Right lung (tissue), 5 donors: ENCODE data around the gene SMG1. TPM values are rescaled to one million over a fixed set of nuclear protein-coding genes. Genes with fewer than 3 reads are reported as not detected.
"Not testable (repeated sequence)": the region's sequence is repeated elsewhere in the genome, so short reads cannot be mapped to it uniquely, and the experiment has no call there.

ENCODE experiments used
- DNase-seq, 2 donors: peaks; one replicate each; pipeline ENCODE4 v3.0.0-alpha.2; 2013
- polyA plus RNA-seq, 5 donors: library from polyadenylated mRNA; unstranded; fragments of 120-200 nt; gene quantifications; one replicate each; pipeline versions ENCODE4 v1.2.1 to v1.2.3, GENCODE V29; 2013; ENCODE audit warnings: inconsistent platforms in 1 of 5, low replicate concordance in 1 of 5; ENCODE audit not compliant: insufficient read length in 5 of 5, insufficient read depth in 1 of 5

The SMG1 gene
- polyA plus RNA-seq, 5 donors = 38.0 to 74.9 (median 73.6) TPM

- DNase-seq = not testable (repeated sequence)
Observed at GRCh38 chr16:18767217-18767616, 159.0 kb downstream of the SMG1 start.

DNA sequence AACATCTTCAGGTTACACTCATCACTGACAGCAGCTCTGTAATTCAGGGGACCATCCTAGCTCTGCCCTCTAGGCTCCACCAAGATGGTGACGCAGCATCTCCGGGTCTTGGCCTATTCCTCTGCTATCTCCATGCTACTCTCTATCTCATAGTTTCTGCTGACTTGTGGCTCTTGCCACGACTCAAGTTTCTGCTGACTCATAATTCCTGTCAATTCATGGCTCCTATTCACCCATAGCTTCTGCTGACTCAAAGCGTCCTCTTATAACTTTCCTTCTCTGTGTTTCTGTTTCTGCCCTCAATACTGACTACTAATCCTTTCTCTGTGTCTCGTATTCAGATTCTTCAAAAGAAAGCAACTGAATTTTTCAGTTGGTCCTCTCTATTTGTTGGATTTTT is 163.5 kb downstream of the SMG1 start:
- DNase-seq = not testable (repeated sequence)

DNA sequence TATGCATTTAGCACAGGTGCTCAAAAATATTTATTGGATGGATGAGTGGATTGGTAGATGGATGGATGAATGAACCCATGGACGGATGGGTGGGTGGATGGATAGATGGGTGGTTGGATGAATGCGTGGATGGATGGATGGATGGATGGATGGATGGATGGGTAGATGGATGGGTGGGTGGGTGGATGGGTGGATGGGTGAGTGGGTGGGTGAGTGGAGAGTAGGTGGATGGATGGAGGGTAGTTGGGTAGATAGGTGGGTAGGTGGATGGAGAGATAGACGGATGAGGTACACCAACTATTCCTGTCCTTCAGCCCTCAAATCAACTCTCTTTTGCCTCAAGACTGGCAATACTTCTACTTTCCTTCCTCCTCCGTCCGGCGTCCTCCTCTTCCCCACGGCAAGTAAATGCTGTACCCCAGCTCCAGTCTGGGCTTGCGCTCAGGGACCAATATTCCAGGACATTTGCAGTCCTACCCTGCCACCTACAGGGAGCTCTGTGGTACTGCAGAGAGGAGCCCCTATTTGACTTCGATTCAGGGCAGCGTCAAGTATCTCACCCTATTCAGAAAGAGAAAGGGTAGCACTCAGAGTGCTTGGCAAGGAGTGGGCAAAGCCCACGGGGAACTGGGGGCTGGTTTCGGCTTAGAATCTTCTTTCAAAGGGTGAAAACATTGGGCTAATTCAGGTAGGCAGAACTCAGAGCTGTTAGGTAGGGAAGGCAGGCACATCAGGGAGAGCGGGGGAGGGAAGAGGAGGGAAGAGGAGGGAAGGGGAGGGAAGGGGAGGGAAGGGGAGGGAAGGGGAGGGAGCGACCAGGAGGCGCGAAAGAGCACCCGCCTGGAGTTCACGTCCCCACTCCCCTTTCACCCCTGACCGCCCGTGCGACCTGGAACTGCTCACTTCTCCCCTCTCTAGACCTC is 166.3 kb downstream of the SMG1 start:
- DNase-seq = peak in 1 of 2 donors; percentile 3

- DNase-seq = not testable (repeated sequence)
Observed at GRCh38 chr16:18757960-18758660, 168.1 kb downstream of the SMG1 start.

DNA sequence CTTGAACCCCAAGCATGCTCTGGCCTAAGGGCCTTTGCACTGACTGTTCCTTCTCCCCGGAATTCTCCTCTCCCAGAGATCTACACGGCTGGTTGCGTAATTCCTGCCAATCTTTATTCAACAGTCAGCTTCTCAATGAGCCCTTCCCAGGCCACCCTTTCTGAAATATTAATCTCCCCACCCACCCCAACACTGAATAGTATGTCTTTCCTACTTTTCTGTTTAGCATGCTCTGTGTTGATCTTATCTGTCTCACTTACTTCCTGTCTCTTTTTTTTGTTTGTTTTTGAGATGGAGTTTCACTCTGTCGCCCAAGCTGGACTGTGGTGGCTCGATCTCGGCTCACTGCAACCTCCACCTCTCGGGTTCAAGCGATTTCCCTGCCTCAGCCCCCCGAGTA is 169.6 kb downstream of the SMG1 start:
- not testable (repeated sequence) for DNase-seq

Other genes starting within 250 kb of the SMG1 start
- 1,000 to 10,000 TPM; 2,549 to 4,035 (median 2,889) TPM for gene RPS15A, start 136.1 kb downstream of the SMG1 start, polyA plus RNA-seq
- gene ARL6IP1, start 124.9 kb downstream of the SMG1 start, polyA plus RNA-seq = 100 to 1,000 TPM; 188 to 431 (median 269) TPM
- 1 to 10 TPM; 2.9 to 3.9 (median 3.4) TPM for gene TMC7, start 57.5 kb upstream of the SMG1 start, polyA plus RNA-seq
- 10 to 100 TPM; 22.9 to 34.5 (median 28.6) TPM for gene COQ7, start 141.2 kb upstream of the SMG1 start, polyA plus RNA-seq
- 10 to 100 TPM; 21.1 to 31.5 (median 25.1) TPM for gene ITPRIPL2, start 187.6 kb upstream of the SMG1 start, polyA plus RNA-seq
- 10 to 100 TPM; 12.8 to 18.9 (median 13.8) TPM for gene SYT17, start 241.8 kb upstream of the SMG1 start, polyA plus RNA-seq